Ascending aorta (tissue), 2 donors: ENCODE results near the gene RHOT2. TPM values are rescaled to one million over a fixed set of nuclear protein-coding genes. Genes with fewer than 3 reads are reported as not detected.

ENCODE experiments used
- DNase-seq, 2 donors: peaks; one replicate each; pipeline ENCODE4 v3.0.0-alpha.2; 2019; ENCODE audit warnings: low spot score in 2 of 2
- H3K27ac ChIP-seq, 2 donors: fragments of 200-600 bp; sonication (generic); one replicate each; pipeline ENCODE4 v1.5.1; 2016 to 2017; ENCODE audit warnings: mild to moderate bottlenecking in 1 of 2
- H3K27me3 ChIP-seq: fragments of 200-600 bp; sonication (generic); one replicate; pipeline ENCODE4 v1.5.1; 2017
- H3K36me3 ChIP-seq, 2 donors: fragments of 200-600 bp; sonication (generic); one replicate each; pipeline ENCODE4 v1.5.1; 2016
- H3K4me1 ChIP-seq, 2 donors: fragments of 200-600 bp; sonication (generic); one replicate each; pipeline ENCODE4 v1.5.1; 2016 to 2017; ENCODE audit warnings: mild to moderate bottlenecking in 1 of 2
- H3K4me3 ChIP-seq, 2 donors: fragments of 200-600 bp; sonication (generic); one replicate each; pipeline ENCODE4 v1.5.1; 2016 to 2017; ENCODE audit warnings: mild to moderate bottlenecking in 1 of 2
- H3K9me3 ChIP-seq, 2 donors: fragments of 200-600 bp; sonication (generic); one replicate each; pipeline ENCODE4 v1.5.1; 2016
- CTCF ChIP-seq, 3 experiments: fragments of 200-600 bp in 2 of 3; fragments of 450-650 bp in 1 of 3; sonication (generic) in 2 of 3; IDR thresholded peaks; one replicate each; pipeline ENCODE4 v1.5.1; 2016 to 2019; ENCODE audit warnings: antibody characterized with exemption in 3 of 3, mild to moderate bottlenecking in 1 of 3, moderate library complexity in 1 of 3
- intact Hi-C: fragments of 100-400 bp; cut with DNase I; formaldehyde crosslinking; loops from one replicate; pipeline ENCODE4 v1.15.1; 2023
- total RNA-seq: library from RNA; depleted of rRNA; stranded (reverse); fragments of >200 nt; gene quantifications from one replicate; pipeline ENCODE4 v1.1.0, GENCODE V29; 2016

Gene RHOT2
- total RNA-seq, 1 donor from 2014 or later: 41.8 TPM

GRCh38 chr16:638836-639235 is 29.1 kb upstream of the RHOT2 start:
- no peak overlapping the region for H3K27ac ChIP-seq
- TF ChIP-seq CTCF (IDR thresholded peaks at IDR 0.05): no peak

GRCh38 chr16:640614-641013 is 27.3 kb upstream of the RHOT2 start:
- Histone ChIP-seq H3K36me3 (no peaks in the 10 kb centered on the region), H3K4me1 (peaks cover 7 to 20% of the 10 kb centered on the region in 2 donors), H3K27ac (no peak overlapping the region), H3K4me3 (no peak overlapping the region), H3K27me3 (no peaks in the 10 kb centered on the region), H3K9me3 (no peaks in the 10 kb centered on the region)
- DNase-seq: no peak
- intact Hi-C loops: no loop called here
- TF ChIP-seq CTCF (IDR thresholded peaks at IDR 0.05): no peak

More at GRCh38 chr16:638836-639235, 29.1 kb upstream of the RHOT2 start:
- Histone ChIP-seq H3K4me3 (no peak overlapping the region), H3K4me1 (peaks cover 12 to 27% of the 10 kb centered on the region in 2 donors), H3K36me3 (peaks cover 5% of the 10 kb centered on the region in 2 donors), H3K9me3 (no peaks in the 10 kb centered on the region), H3K27me3 (no peaks in the 10 kb centered on the region)
- intact Hi-C loops: loop anchor here (5.0 kb wide), 1 partner anchor 973 kb away; the partner anchor contains the start of genes CRAMP1 and IFT140
- no peak for DNase-seq

GRCh38 chr16:641326-642188 is 26.4 kb upstream of the RHOT2 start, which contains the start of gene MCRIP2:
TSS of gene MCRIP2 (plus strand) at chr16:641828. CDS start at chr16:641992, 164 bp downstream.
- intact Hi-C loops: no loop called here
- H3K27me3 ChIP-seq: no peaks in the 10 kb centered on the region
- peaks cover 6 to 18% of the 10 kb centered on the region in 2 donors for H3K4me1 ChIP-seq
- peak within 1 kb of the TSS; percentile 52 to 72 for H3K27ac ChIP-seq
- H3K4me3 ChIP-seq: peak within 1 kb of the TSS; percentile 86 to 92
- peak in 1 of 2 donors; percentile 90 for DNase-seq
- no peaks in the 10 kb centered on the region for H3K9me3 ChIP-seq
- no peaks in the 10 kb centered on the region for H3K36me3 ChIP-seq
- TF ChIP-seq CTCF (IDR thresholded peaks at IDR 0.05): no peak

GRCh38 chr16:642189-643049 is 25.5 kb upstream of the RHOT2 start:
- Histone ChIP-seq H3K9me3 (no peaks in the 10 kb centered on the region), H3K4me1 (peaks cover 6 to 16% of the 10 kb centered on the region in 2 donors), H3K27me3 (no peaks in the 10 kb centered on the region), H3K36me3 (no peaks in the 10 kb centered on the region), H3K4me3 (peak overlapping the region; percentile 86 to 92), H3K27ac (peak overlapping the region; percentile 52 to 72)
- no peak for DNase-seq
- no peak for TF ChIP-seq CTCF (IDR thresholded peaks at IDR 0.05)
- intact Hi-C loops: no loop called here

GRCh38 chr16:643050-643368 is 24.9 kb upstream of the RHOT2 start:
- no peak for TF ChIP-seq CTCF (IDR thresholded peaks at IDR 0.05)
- intact Hi-C loops: no loop called here
- DNase-seq: no peak
- no peaks in the 10 kb centered on the region for H3K9me3 ChIP-seq
- H3K27ac ChIP-seq: peak overlapping the region in 1 of 2 donors; percentile 3
- H3K27me3 ChIP-seq: no peaks in the 10 kb centered on the region
- H3K4me3 ChIP-seq: peak overlapping the region; percentile 86 to 92
- H3K36me3 ChIP-seq: no peaks in the 10 kb centered on the region
- H3K4me1 ChIP-seq: peaks cover 8 to 19% of the 10 kb centered on the region in 2 donors
